Activated T-helper 2 cell treated with anti-CD3 and anti-CD28 coated beads, Interferon-gamma antibody, Interleukin-2, Interleukin-4, amounts not matched to agents 10 μg/mL and 5 μg/mL and 100 μg/mL, durations not matched to agents 14 hours and 24 hours and 36 hours (primary cell): ENCODE measurements around the gene FBXW4. TPM values are rescaled to one million over a fixed set of nuclear protein-coding genes. Genes with fewer than 3 reads are reported as not detected.

Source experiments
- DNase-seq: peaks from one replicate; pipeline ENCODE4 v3.0.0; 2021; ENCODE audit warnings: low spot score
- H3K27ac Mint-ChIP-seq: one replicate; pipeline ENCODE4 v1.8.0; 2021; ENCODE audit warnings: mixed read lengths
- H3K27me3 Mint-ChIP-seq: one replicate; pipeline ENCODE4 v1.8.0; 2021; ENCODE audit warnings: low read depth, mixed read lengths
- H3K36me3 Mint-ChIP-seq: one replicate; pipeline ENCODE4 v1.8.0; 2021; ENCODE audit warnings: low read depth, mixed read lengths
- H3K4me1 Mint-ChIP-seq: one replicate; pipeline ENCODE4 v1.8.0; 2021; ENCODE audit warnings: low read depth, mixed read lengths
- H3K4me3 Mint-ChIP-seq: one replicate; pipeline ENCODE4 v1.8.0; 2021; ENCODE audit warnings: low read depth, mild to moderate bottlenecking, moderate library complexity, mixed read lengths
- H3K9me3 Mint-ChIP-seq: one replicate; pipeline ENCODE4 v1.8.0; 2021; ENCODE audit warnings: mixed read lengths
- intact Hi-C: fragments of 100-400 bp; cut with micrococcal nuclease; formaldehyde crosslinking; loops from one replicate; pipeline ENCODE4 v1.15.1; 2023
- total RNA-seq: library from RNA; stranded (reverse); gene quantifications from 2 replicates; pipeline ENCODE4 v1.2.3, GENCODE V29; 2022

Gene FBXW4
- total RNA-seq, 1 donor from 2014 or later, result 37.7 TPM

- no peak overlapping the region for H3K4me3 Mint-ChIP-seq
- DNase-seq, result no peak
- peaks cover 3% of the 10 kb centered on the region for H3K36me3 Mint-ChIP-seq
- no peak overlapping the region for H3K27ac Mint-ChIP-seq
- no peaks in the 10 kb centered on the region for H3K27me3 Mint-ChIP-seq
- peaks cover 2% of the 10 kb centered on the region for H3K4me1 Mint-ChIP-seq
- intact Hi-C loops, result no loop called here
- no peaks in the 10 kb centered on the region for H3K9me3 Mint-ChIP-seq
These were observed 116.8 kb downstream of the FBXW4 start for GRCh38 chr10:101578192-101578591.

GRCh38 chr10:101577121-101577871 lies 117.7 kb downstream of the FBXW4 start:
- Mint-ChIP-seq H3K9me3 (no peaks in the 10 kb centered on the region), H3K27me3 (no peaks in the 10 kb centered on the region), H3K36me3 (peaks cover 3% of the 10 kb centered on the region), H3K4me1 (peaks cover 2% of the 10 kb centered on the region), H3K4me3 (no peak overlapping the region), H3K27ac (no peak overlapping the region)
- intact Hi-C loops, result no loop called here
- DNase-seq, result no peak

DNA sequence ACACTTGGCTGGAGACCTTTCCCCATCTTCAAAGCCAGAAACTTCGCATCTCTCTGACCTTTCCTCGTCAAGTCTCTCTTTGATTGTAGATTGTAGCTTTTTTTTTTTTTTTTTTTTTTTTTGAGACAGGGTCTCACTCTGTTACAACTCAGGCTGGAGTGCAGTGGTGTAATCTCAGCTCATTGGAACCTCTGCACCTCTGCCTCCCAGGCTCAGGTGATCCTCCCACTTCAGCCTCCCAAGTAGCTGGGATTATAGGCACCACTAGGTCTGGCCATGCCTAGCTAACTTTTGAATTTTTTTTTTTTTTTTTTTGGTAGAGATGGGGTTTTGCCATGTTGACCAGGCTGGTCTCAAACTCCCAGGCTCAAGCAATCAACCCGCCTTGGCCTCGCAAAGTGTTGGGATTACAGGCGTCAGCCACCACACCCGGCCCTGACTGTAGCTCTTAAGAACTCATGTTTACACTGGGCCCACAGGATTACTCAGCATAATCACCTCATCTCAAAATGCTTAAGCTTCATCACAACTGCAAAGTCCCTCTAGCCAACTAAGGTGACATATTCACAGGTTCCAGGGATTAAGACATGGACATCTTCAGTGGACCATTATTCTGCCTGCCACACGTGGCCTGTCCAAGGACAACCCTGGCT lies 118.6 kb downstream of the FBXW4 start:
- no peak for DNase-seq
- intact Hi-C loops, result no loop called here
- no peaks in the 10 kb centered on the region for H3K9me3 Mint-ChIP-seq
- H3K27me3 Mint-ChIP-seq, result no peaks in the 10 kb centered on the region
- peaks cover 3% of the 10 kb centered on the region for H3K36me3 Mint-ChIP-seq
- no peak overlapping the region for H3K4me3 Mint-ChIP-seq
- no peak overlapping the region for H3K27ac Mint-ChIP-seq
- peaks cover 2% of the 10 kb centered on the region for H3K4me1 Mint-ChIP-seq

GRCh38 chr10:101575580-101576210 lies 119.3 kb downstream of the FBXW4 start:
- intact Hi-C loops, result no loop called here
- no peaks in the 10 kb centered on the region for H3K27me3 Mint-ChIP-seq
- peaks cover 3% of the 10 kb centered on the region for H3K4me1 Mint-ChIP-seq
- H3K27ac Mint-ChIP-seq, result no peak overlapping the region
- DNase-seq, result no peak
- peaks cover 3% of the 10 kb centered on the region for H3K36me3 Mint-ChIP-seq
- H3K9me3 Mint-ChIP-seq, result no peaks in the 10 kb centered on the region
- H3K4me3 Mint-ChIP-seq, result no peak overlapping the region

DNA sequence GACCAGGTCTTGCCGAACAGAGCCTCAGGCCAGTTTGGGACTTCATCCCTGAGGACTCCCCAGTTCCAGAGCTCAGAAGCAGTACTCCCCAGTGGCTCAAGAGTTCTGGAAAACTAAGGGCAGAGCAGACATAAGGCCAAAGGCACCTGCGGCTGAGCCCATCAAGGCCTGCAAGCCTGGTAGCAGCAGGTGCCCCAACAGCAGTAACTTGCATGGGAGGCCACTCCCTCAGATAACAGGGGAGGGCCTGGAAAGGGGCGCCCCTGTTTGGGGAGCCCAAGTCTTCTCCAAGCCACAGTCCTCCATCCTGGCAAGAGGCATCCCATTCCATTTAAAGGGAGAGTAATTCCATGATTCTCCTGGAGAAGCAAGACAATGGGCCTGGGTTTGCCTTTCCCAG lies 119.9 kb downstream of the FBXW4 start:
- H3K4me3 Mint-ChIP-seq, result no peak overlapping the region
- intact Hi-C loops, result no loop called here
- no peak for DNase-seq
- peaks cover 3% of the 10 kb centered on the region for H3K36me3 Mint-ChIP-seq
- no peaks in the 10 kb centered on the region for H3K9me3 Mint-ChIP-seq
- peaks cover 3% of the 10 kb centered on the region for H3K4me1 Mint-ChIP-seq
- H3K27me3 Mint-ChIP-seq, result no peaks in the 10 kb centered on the region
- no peak overlapping the region for H3K27ac Mint-ChIP-seq

GRCh38 chr10:101573885-101574753 lies 120.9 kb downstream of the FBXW4 start:
- no peak for DNase-seq
- H3K36me3 Mint-ChIP-seq, result no peaks in the 10 kb centered on the region
- H3K9me3 Mint-ChIP-seq, result no peaks in the 10 kb centered on the region
- peaks cover 3% of the 10 kb centered on the region for H3K4me1 Mint-ChIP-seq
- peaks cover 7% of the 10 kb centered on the region for H3K27me3 Mint-ChIP-seq
- H3K27ac Mint-ChIP-seq, result no peak overlapping the region
- H3K4me3 Mint-ChIP-seq, result no peak overlapping the region
- intact Hi-C loops, result loop anchor here (5.0 kb wide), 1 partner anchor 277 kb away; no protein-coding TSS in a partner anchor

DNA sequence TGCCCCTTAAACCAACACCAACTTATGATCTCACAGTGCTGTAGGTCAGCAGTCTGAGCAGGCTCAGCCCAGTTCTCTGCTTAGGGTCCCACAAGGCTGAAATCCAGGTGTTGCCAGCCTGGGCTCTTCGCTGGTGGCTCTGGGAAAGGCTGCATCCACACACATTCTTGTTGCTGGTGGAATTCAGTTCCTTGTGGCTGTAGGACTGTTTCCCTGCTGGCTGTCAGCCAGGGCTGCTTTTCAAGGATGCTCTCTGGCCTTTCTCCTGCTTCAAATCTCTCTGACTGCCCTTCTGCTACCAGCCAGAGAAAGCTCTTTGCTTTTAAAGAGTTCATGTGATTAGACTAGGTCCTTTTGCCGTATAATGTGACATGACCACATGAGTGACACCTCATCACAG lies 122.2 kb downstream of the FBXW4 start:
- Mint-ChIP-seq H3K27ac (no peak overlapping the region), H3K27me3 (peaks cover 19% of the 10 kb centered on the region), H3K4me1 (peaks cover 3% of the 10 kb centered on the region), H3K36me3 (no peaks in the 10 kb centered on the region), H3K9me3 (no peaks in the 10 kb centered on the region), H3K4me3 (no peak overlapping the region)
- intact Hi-C loops, result loop anchor here (5.0 kb wide), 1 partner anchor 275 kb away; no protein-coding TSS in a partner anchor
- no peak for DNase-seq

- H3K27me3 Mint-ChIP-seq, result peaks cover 26% of the 10 kb centered on the region
- H3K27ac Mint-ChIP-seq, result no peak overlapping the region
- no peaks in the 10 kb centered on the region for H3K36me3 Mint-ChIP-seq
- peaks cover 8% of the 10 kb centered on the region for H3K4me1 Mint-ChIP-seq
- no peak for DNase-seq
- no peak overlapping the region for H3K4me3 Mint-ChIP-seq
- no peaks in the 10 kb centered on the region for H3K9me3 Mint-ChIP-seq
- intact Hi-C loops, result loop anchor here (5.0 kb wide), 1 partner anchor 275 kb away; no protein-coding TSS in a partner anchor
These were observed 122.8 kb downstream of the FBXW4 start for GRCh38 chr10:101572126-101572525.

- Mint-ChIP-seq H3K27ac (no peak overlapping the region), H3K9me3 (no peaks in the 10 kb centered on the region), H3K27me3 (peaks cover 31% of the 10 kb centered on the region), H3K4me1 (peaks cover 10% of the 10 kb centered on the region), H3K4me3 (peak overlapping the region; percentile 27), H3K36me3 (no peaks in the 10 kb centered on the region)
- intact Hi-C loops, result loop anchor here (2.0 to 5.0 kb wide), 2 partner anchors 274 to 357 kb away; no protein-coding TSS in a partner anchor
- DNase-seq, result no peak
These were observed 123.6 kb downstream of the FBXW4 start for GRCh38 chr10:101571271-101571925.

DNA sequence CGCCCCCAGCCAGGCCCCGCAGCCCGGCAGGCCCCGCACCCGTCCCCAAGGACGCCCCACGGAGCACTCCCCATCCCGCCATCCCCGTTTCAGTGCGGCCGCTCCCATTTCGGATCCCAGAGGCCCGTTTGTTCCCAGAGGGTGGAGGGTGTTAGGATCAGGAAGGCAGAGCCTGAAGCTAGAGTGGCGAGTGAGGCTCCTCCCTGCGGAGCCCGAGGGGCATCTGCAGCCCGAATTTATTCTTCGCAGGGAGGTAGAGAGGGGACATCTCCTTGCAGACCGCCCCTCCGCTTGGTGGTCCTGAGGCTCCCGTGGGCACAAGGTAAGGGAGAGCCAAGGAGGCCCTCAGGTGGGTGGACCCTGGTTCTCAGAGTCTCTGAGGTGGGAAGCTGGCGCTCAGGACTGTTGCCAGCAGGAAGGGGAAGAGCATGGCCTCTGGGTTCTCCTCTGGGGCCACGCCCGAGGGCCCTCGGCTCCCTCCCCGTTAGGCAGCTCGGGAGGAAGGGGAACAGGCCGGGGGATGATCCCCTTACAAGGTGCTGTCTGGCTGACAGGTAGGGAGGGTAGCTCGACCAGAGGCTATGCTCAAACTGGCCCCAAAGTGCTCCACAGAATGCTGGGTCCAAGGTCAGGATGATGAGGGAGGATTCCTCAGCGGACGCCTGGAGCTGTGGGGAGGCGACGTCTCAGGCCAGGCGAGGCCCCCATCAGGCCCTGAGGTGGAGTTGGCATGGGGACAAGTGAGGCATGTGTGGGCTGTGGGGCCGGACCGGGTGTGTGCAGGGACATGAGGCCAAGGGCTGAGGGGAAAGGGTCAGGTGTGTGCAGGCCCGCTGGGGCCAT lies 124.3 kb downstream of the FBXW4 start:
- H3K4me3 Mint-ChIP-seq, result peak overlapping the region; percentile 41
- intact Hi-C loops, result loop anchor here (2.0 to 5.0 kb wide), 2 partner anchors 273 to 356 kb away; no protein-coding TSS in a partner anchor
- no peak overlapping the region for H3K27ac Mint-ChIP-seq
- no peaks in the 10 kb centered on the region for H3K36me3 Mint-ChIP-seq
- H3K9me3 Mint-ChIP-seq, result no peaks in the 10 kb centered on the region
- H3K4me1 Mint-ChIP-seq, result peaks cover 13% of the 10 kb centered on the region
- peaks cover 38% of the 10 kb centered on the region for H3K27me3 Mint-ChIP-seq
- DNase-seq, result no peak

- Mint-ChIP-seq H3K36me3 (no peaks in the 10 kb centered on the region), H3K9me3 (no peaks in the 10 kb centered on the region), H3K4me1 (peaks cover 13% of the 10 kb centered on the region), H3K27me3 (peaks cover 47% of the 10 kb centered on the region), H3K27ac (no peak overlapping the region), H3K4me3 (peak overlapping the region; percentile 71)
- peak; percentile 70 for DNase-seq
- intact Hi-C loops, result loop anchor here (2.0 to 5.0 kb wide), 2 partner anchors 273 to 355 kb away; no protein-coding TSS in a partner anchor
These were observed 125.1 kb downstream of the FBXW4 start for GRCh38 chr10:101569622-101570427.
